Breast epithelium (tissue), 3 donors: ENCODE data around the gene OCRL.

Experiments
- CTCF ChIP-seq, 3 donors: fragments of 450-650 bp; IDR thresholded peaks; one replicate each; pipeline ENCODE4 v1.5.1; 2016 to 2017; ENCODE audit warnings: antibody characterized with exemption in 3 of 3, mild to moderate bottlenecking in 3 of 3, moderate library complexity in 3 of 3
- POLR2A ChIP-seq: fragments of 450-650 bp; IDR thresholded peaks from one replicate; pipeline ENCODE4 v1.6.1; 2016; ENCODE audit warnings: antibody characterized with exemption, mild to moderate bottlenecking, moderate library complexity
- POLR2AphosphoS5 ChIP-seq, 3 donors: sonication (generic); formaldehyde crosslinking; IDR thresholded peaks; one replicate each; pipeline ENCODE4 v1.6.1; 2017; ENCODE audit warnings: antibody characterized with exemption in 3 of 3

- no peak for TF ChIP-seq CTCF (IDR thresholded peaks at IDR 0.05)
- TF ChIP-seq POLR2AphosphoS5 (IDR thresholded peaks at IDR 0.05), result no peak
- no peak for TF ChIP-seq POLR2A
Observed at GRCh38 chrX:129494887-129495286, 45.2 kb upstream of the OCRL start.
